Parathyroid adenoma (tissue), 2 donors: ENCODE results near the gene CINP.

ENCODE experiments used
- H2AFZ ChIP-seq: fragments of 300-600 bp; sonication (generic); one replicate; pipeline ENCODE4 v1.7.0; 2017; ENCODE audit warnings: antibody characterized with exemption, mild to moderate bottlenecking
- H3K27ac ChIP-seq: fragments of 300-600 bp; sonication (generic); one replicate; pipeline ENCODE4 v1.7.0; 2017
- H3K27me3 ChIP-seq: fragments of 300-600 bp; sonication (generic); one replicate; pipeline ENCODE4 v1.7.0; 2017; ENCODE audit warnings: low read length; ENCODE audit not compliant: control insufficient read depth, insufficient read depth
- H3K36me3 ChIP-seq: fragments of 300-600 bp; sonication (generic); one replicate; pipeline ENCODE4 v1.7.0; 2017; ENCODE audit warnings: low read length; ENCODE audit not compliant: control insufficient read depth, insufficient read depth
- H3K4me1 ChIP-seq: fragments of 300-600 bp; sonication (generic); one replicate; pipeline ENCODE4 v1.7.0; 2017; ENCODE audit warnings: control low read depth
- H3K4me2 ChIP-seq: fragments of 300-600 bp; sonication (generic); one replicate; pipeline ENCODE4 v1.7.0; 2017; ENCODE audit warnings: low read length
- H3K4me3 ChIP-seq: fragments of 300-600 bp; sonication (generic); one replicate; pipeline ENCODE4 v1.7.0; 2017; ENCODE audit warnings: low read depth, low read length
- H3K79me2 ChIP-seq: fragments of 300-600 bp; sonication (generic); one replicate; pipeline ENCODE4 v1.7.0; 2017; ENCODE audit warnings: control low read depth
- H3K9ac ChIP-seq: fragments of 300-600 bp; sonication (generic); one replicate; pipeline ENCODE4 v1.7.0; 2017; ENCODE audit warnings: mild to moderate bottlenecking
- H3K9me3 ChIP-seq: fragments of 300-600 bp; sonication (generic); one replicate; pipeline ENCODE4 v1.7.0; 2017; ENCODE audit warnings: low read length; ENCODE audit not compliant: control insufficient read depth
- TF ChIP-seq, protein P1 (sequence below): fragments of 300-600 bp; sonication (generic); IDR thresholded peaks from one replicate; pipeline ENCODE4 v1.7.0; 2017; ENCODE audit warnings: antibody characterized with exemption, mild to moderate bottlenecking
- donor health status: primary hyperparathyroidism.

CINP gene

DNA sequence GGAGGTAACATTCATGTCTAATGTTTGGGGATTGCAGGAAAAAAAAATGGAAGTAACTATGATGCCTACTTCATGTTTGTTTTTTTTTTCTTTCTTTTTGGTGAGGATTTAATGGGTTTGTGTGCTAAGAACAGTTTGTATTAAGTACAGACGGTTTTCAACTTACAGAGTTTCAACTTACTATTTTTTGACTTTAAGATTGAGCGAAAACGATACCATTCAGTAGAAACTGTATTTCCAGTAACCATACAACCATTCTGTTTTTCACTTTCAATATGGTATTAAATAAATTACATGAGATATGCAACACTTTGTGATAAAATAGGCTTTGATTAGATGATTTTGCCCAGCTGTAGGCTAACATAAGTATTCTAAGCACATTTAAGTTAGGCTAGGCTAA is 10.4 kb upstream of the CINP start:
- H3K4me3 ChIP-seq = no peak overlapping the region
- H3K27ac ChIP-seq = no peak overlapping the region
- no peak overlapping the region for H2AFZ ChIP-seq
- H3K27me3 ChIP-seq = no peaks in the 10 kb centered on the region
- H3K79me2 ChIP-seq = peaks cover 10% of the 10 kb centered on the region
- no peaks in the 10 kb centered on the region for H3K36me3 ChIP-seq
- TF ChIP-seq, protein P1, sequence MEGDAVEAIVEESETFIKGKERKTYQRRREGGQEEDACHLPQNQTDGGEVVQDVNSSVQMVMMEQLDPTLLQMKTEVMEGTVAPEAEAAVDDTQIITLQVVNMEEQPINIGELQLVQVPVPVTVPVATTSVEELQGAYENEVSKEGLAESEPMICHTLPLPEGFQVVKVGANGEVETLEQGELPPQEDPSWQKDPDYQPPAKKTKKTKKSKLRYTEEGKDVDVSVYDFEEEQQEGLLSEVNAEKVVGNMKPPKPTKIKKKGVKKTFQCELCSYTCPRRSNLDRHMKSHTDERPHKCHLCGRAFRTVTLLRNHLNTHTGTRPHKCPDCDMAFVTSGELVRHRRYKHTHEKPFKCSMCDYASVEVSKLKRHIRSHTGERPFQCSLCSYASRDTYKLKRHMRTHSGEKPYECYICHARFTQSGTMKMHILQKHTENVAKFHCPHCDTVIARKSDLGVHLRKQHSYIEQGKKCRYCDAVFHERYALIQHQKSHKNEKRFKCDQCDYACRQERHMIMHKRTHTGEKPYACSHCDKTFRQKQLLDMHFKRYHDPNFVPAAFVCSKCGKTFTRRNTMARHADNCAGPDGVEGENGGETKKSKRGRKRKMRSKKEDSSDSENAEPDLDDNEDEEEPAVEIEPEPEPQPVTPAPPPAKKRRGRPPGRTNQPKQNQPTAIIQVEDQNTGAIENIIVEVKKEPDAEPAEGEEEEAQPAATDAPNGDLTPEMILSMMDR = no peak
- H3K4me1 ChIP-seq = peaks cover 3% of the 10 kb centered on the region
- H3K4me2 ChIP-seq = no peak overlapping the region
- no peak overlapping the region for H3K9ac ChIP-seq
- H3K9me3 ChIP-seq = no peaks in the 10 kb centered on the region

DNA sequence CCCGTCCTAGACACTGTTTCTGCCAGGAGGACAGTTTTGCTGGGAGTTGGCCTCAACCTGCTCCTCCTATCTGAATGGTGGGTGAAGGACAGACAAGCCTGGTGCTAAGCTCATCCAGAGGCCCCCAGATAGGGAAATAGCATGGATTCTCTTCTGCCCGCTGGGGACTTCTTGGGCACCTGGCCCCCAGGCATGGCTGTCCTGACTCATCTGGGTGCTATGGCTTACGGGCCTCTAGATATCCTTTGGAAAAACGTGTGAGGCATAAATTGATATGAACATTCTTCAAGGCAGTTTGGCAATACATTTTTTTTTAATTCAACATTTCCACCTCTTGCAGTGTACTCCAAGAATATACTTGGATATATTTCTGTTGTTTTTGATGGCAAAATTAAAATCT is 8.7 kb upstream of the CINP start:
- Histone ChIP-seq H3K9me3 (no peaks in the 10 kb centered on the region), H3K36me3 (no peaks in the 10 kb centered on the region), H3K27me3 (no peaks in the 10 kb centered on the region), H3K27ac (no peak overlapping the region), H3K4me2 (no peak overlapping the region), H2AFZ (no peak overlapping the region), H3K4me1 (peaks cover 3% of the 10 kb centered on the region), H3K79me2 (peaks cover 13% of the 10 kb centered on the region), H3K4me3 (no peak overlapping the region), H3K9ac (no peak overlapping the region)
- TF ChIP-seq, protein P1 = no peak

DNA sequence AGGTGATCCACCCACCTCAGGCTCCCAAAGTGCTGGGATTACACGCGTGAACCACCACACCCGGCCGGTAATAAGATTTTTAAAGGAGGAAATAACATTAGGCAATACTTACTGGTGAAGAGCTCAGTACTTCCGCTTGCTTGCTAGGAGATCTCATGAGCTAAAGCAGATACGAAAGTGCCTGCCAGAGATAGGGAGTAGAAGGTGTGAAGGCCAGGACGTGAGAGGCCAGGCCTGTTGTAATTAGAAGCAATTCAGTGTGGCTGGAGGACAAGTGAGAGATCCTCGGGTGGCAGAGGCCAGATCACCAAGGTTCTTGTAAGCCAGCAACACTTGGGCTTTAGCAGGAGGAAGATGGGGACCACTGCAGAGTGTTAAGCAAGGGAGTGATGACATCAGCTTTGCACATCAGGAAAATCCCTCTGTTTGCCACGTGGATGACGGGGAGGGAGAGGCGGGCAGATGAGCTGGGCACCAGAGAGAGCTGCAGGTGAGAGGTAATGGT is 7.7 kb upstream of the CINP start:
- TF ChIP-seq, protein P1 = no peak
- H3K9me3 ChIP-seq = no peaks in the 10 kb centered on the region
- H3K4me2 ChIP-seq = no peak overlapping the region
- H3K9ac ChIP-seq = no peak overlapping the region
- no peak overlapping the region for H2AFZ ChIP-seq
- H3K4me1 ChIP-seq = peaks cover 3% of the 10 kb centered on the region
- H3K27ac ChIP-seq = no peak overlapping the region
- no peaks in the 10 kb centered on the region for H3K36me3 ChIP-seq
- no peak overlapping the region for H3K4me3 ChIP-seq
- H3K79me2 ChIP-seq = peaks cover 15% of the 10 kb centered on the region
- H3K27me3 ChIP-seq = no peaks in the 10 kb centered on the region

DNA sequence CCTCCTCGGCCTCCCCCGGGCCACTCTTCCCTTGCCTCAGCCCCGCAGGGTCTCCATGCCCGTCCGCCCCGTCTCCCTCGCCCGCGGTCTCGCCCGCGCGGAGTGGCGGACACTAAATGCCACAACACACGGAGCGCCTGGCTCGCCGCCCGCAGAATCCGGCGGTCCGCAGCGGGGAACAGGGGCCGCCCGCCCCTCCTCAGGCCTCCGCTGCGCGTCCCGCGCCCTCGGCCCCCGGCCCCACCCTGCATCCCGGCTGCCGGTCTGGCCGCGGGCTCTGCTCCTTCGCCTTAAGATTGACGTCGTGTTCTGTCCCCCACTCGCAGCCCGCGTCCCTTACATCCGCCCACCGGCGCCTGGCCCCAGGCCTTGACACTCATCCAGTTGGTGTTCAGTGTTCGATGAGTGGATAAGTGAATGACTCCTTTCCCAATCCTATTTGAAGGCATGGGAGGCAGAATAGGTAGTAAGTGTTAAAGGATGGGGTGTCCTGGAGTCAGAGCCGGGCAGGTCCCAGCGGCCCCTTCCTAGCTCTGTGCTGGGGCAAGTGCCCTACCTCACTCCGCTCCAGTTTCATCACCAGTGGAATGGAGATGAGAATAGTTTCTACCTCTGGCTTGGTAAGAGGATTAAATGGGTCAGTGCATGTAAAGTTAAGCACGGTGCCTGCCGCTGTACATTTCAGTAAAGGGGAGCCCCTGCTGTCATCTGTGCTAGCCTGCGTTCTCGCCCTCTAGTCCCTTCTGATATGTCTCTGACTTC is 673 bp upstream of the CINP start:
- peak overlapping the region; percentile 88 for H3K4me3 ChIP-seq
- H3K9me3 ChIP-seq = no peaks in the 10 kb centered on the region
- peaks cover 14% of the 10 kb centered on the region for H3K4me1 ChIP-seq
- TF ChIP-seq, protein P1 = no peak
- peak overlapping the region; percentile 75 for H3K4me2 ChIP-seq
- peak overlapping the region; percentile 98 for H2AFZ ChIP-seq
- H3K27me3 ChIP-seq = no peaks in the 10 kb centered on the region
- peak overlapping the region; percentile 55 for H3K9ac ChIP-seq
- H3K27ac ChIP-seq = peak overlapping the region; percentile 76
- peaks cover 28% of the 10 kb centered on the region for H3K79me2 ChIP-seq
- no peaks in the 10 kb centered on the region for H3K36me3 ChIP-seq

DNA sequence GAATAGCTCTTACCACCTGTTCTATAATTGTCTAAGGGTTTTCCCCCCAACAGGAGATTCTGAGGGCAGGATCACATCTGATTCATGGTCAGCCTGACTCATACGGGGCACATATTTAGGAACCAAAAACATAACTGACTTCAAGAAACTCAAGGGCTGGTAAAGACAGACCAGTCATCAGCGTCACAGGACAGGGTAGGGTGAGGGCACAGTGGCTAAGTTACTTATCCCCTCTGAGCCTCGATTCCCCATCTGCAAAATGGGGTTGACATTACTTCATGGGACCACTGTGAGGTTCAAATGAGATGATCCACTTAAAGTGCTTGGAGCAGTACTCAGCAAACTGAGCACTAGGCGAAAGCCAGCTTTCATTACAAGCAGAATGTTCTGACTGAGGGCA is 606 bp downstream of the CINP start:
- H2AFZ ChIP-seq = peak overlapping the region; percentile 98
- H3K27me3 ChIP-seq = no peaks in the 10 kb centered on the region
- H3K79me2 ChIP-seq = peaks cover 24% of the 10 kb centered on the region
- H3K4me2 ChIP-seq = peak overlapping the region; percentile 69
- peak overlapping the region; percentile 83 for H3K27ac ChIP-seq
- no peaks in the 10 kb centered on the region for H3K36me3 ChIP-seq
- TF ChIP-seq, protein P1 = no peak
- peaks cover 14% of the 10 kb centered on the region for H3K4me1 ChIP-seq
- H3K9me3 ChIP-seq = no peaks in the 10 kb centered on the region
- no peak overlapping the region for H3K9ac ChIP-seq
- peak overlapping the region; percentile 88 for H3K4me3 ChIP-seq
